Superior temporal gyrus (tissue), 1 donor: Measurements from ENCODE around the gene SHE.

Experiments used
- DNase-seq: peaks from one replicate; pipeline ENCODE4 v3.0.0-alpha.2; 2016; ENCODE audit errors: extremely low spot score

The SHE gene

GRCh38 chr1:154446292-154446691 is 55.9 kb downstream of the SHE start:
- DNase-seq: no peak

- no peak for DNase-seq
Measured at GRCh38 chr1:154445040-154445472, 57.2 kb downstream of the SHE start.

- no peak for DNase-seq
Measured at GRCh38 chr1:154443274-154444013, 58.8 kb downstream of the SHE start.

- no peak for DNase-seq
Measured at GRCh38 chr1:154442006-154442740, 60.0 kb downstream of the SHE start.

GRCh38 chr1:154441241-154441888 is 60.8 kb downstream of the SHE start:
- DNase-seq: no peak

- no peak for DNase-seq
Measured at GRCh38 chr1:154440036-154440804, 62.0 kb downstream of the SHE start.

GRCh38 chr1:154436433-154436832 is 65.8 kb downstream of the SHE start:
- no peak for DNase-seq

GRCh38 chr1:154435599-154436200 is 66.5 kb downstream of the SHE start:
- DNase-seq: no peak

- no peak for DNase-seq
Measured at GRCh38 chr1:154434346-154435085, 67.7 kb downstream of the SHE start.

GRCh38 chr1:154433161-154433764 is 68.9 kb downstream of the SHE start:
- DNase-seq: no peak

GRCh38 chr1:154431586-154432373 is 70.4 kb downstream of the SHE start:
- DNase-seq: no peak

- no peak for DNase-seq
Measured at GRCh38 chr1:154430903-154431302, 71.3 kb downstream of the SHE start.

- no peak for DNase-seq
Measured at GRCh38 chr1:154429841-154430611, 72.2 kb downstream of the SHE start.
